Measurements from ENCODE around the gene PRSS1. TPM values are rescaled to one million over a fixed set of nuclear protein-coding genes. Genes with fewer than 3 reads are reported as not detected.

PRSS1 gene
- total and polyA plus RNA-seq, 2 of the 8 experiments (the other 6 are each of a cell fraction or from before 2014, with no cell fraction given), result 0.09 TPM; not detected in 1

DNA sequence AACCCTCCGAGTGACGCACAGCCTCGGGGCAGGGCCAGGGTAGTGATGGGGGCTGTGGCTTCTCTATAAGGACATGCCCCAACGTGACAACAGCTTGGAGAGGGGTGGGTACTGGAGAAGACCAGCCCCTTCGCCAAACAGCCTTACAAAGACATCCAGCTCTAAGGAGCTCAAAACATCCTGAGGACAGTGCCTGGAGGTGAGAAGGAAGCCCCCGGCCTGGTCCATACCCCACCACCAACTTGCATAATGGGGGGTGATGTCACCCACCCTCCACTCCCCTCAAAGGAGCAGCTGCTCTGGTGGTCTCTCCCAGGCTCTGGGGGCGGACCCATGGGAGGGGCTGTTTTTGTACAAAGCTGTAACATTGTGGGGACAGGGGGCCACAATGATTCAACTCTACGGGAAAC lies 36.6 kb downstream of the PRSS1 start (continued):
- TF ChIP-seq, protein P1, sequence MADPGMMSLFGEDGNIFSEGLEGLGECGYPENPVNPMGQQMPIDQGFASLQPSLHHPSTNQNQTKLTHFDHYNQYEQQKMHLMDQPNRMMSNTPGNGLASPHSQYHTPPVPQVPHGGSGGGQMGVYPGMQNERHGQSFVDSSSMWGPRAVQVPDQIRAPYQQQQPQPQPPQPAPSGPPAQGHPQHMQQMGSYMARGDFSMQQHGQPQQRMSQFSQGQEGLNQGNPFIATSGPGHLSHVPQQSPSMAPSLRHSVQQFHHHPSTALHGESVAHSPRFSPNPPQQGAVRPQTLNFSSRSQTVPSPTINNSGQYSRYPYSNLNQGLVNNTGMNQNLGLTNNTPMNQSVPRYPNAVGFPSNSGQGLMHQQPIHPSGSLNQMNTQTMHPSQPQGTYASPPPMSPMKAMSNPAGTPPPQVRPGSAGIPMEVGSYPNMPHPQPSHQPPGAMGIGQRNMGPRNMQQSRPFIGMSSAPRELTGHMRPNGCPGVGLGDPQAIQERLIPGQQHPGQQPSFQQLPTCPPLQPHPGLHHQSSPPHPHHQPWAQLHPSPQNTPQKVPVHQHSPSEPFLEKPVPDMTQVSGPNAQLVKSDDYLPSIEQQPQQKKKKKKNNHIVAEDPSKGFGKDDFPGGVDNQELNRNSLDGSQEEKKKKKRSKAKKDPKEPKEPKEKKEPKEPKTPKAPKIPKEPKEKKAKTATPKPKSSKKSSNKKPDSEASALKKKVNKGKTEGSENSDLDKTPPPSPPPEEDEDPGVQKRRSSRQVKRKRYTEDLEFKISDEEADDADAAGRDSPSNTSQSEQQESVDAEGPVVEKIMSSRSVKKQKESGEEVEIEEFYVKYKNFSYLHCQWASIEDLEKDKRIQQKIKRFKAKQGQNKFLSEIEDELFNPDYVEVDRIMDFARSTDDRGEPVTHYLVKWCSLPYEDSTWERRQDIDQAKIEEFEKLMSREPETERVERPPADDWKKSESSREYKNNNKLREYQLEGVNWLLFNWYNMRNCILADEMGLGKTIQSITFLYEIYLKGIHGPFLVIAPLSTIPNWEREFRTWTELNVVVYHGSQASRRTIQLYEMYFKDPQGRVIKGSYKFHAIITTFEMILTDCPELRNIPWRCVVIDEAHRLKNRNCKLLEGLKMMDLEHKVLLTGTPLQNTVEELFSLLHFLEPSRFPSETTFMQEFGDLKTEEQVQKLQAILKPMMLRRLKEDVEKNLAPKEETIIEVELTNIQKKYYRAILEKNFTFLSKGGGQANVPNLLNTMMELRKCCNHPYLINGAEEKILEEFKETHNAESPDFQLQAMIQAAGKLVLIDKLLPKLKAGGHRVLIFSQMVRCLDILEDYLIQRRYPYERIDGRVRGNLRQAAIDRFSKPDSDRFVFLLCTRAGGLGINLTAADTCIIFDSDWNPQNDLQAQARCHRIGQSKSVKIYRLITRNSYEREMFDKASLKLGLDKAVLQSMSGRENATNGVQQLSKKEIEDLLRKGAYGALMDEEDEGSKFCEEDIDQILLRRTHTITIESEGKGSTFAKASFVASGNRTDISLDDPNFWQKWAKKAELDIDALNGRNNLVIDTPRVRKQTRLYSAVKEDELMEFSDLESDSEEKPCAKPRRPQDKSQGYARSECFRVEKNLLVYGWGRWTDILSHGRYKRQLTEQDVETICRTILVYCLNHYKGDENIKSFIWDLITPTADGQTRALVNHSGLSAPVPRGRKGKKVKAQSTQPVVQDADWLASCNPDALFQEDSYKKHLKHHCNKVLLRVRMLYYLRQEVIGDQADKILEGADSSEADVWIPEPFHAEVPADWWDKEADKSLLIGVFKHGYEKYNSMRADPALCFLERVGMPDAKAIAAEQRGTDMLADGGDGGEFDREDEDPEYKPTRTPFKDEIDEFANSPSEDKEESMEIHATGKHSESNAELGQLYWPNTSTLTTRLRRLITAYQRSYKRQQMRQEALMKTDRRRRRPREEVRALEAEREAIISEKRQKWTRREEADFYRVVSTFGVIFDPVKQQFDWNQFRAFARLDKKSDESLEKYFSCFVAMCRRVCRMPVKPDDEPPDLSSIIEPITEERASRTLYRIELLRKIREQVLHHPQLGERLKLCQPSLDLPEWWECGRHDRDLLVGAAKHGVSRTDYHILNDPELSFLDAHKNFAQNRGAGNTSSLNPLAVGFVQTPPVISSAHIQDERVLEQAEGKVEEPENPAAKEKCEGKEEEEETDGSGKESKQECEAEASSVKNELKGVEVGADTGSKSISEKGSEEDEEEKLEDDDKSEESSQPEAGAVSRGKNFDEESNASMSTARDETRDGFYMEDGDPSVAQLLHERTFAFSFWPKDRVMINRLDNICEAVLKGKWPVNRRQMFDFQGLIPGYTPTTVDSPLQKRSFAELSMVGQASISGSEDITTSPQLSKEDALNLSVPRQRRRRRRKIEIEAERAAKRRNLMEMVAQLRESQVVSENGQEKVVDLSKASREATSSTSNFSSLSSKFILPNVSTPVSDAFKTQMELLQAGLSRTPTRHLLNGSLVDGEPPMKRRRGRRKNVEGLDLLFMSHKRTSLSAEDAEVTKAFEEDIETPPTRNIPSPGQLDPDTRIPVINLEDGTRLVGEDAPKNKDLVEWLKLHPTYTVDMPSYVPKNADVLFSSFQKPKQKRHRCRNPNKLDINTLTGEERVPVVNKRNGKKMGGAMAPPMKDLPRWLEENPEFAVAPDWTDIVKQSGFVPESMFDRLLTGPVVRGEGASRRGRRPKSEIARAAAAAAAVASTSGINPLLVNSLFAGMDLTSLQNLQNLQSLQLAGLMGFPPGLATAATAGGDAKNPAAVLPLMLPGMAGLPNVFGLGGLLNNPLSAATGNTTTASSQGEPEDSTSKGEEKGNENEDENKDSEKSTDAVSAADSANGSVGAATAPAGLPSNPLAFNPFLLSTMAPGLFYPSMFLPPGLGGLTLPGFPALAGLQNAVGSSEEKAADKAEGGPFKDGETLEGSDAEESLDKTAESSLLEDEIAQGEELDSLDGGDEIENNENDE (IDR thresholded peaks at IDR 0.05; ENCODE audit: insufficient replicate concordance, low read length), result no peak
- no peak for TF ChIP-seq BRCA1 (IDR thresholded peaks at IDR 0.05; ENCODE audit: low read depth, low read length)

Data from H1 (cell line).